OCI-LY1 (cell line): ENCODE data around the gene NUP62.

Source experiments
- CTCF ChIP-seq: fragments of 200-600 bp; sonication (generic), shearing (Covaris generic); IDR thresholded peaks from 2 replicates; pipeline ENCODE4 v1.5.1; 2017; ENCODE audit warnings: mild to moderate bottlenecking, antibody characterized with exemption, low read length, moderate library complexity, mixed read lengths
- EZH2 ChIP-seq: fragments of 200-600 bp; sonication (generic), shearing (Covaris generic); IDR thresholded peaks from 2 replicates; pipeline ENCODE4 v1.8.0; 2017; ENCODE audit warnings: borderline replicate concordance, mixed run types, mild to moderate bottlenecking, antibody characterized with exemption, low read length, moderate library complexity, mixed read lengths

GRCh38 chr19:49973987-49974386 lies 44.7 kb upstream of the NUP62 start:
- TF ChIP-seq CTCF (no peak), EZH2 (no peak)
